Thyroid gland (tissue), 4 donors: Measurements from ENCODE around the gene NCBP2. TPM values are rescaled to one million over a fixed set of nuclear protein-coding genes. Genes with fewer than 3 reads are reported as not detected.

Experiments used
- DNase-seq, 2 donors: peaks; one replicate each; pipeline ENCODE4 v3.0.0-alpha.2; 2019
- H3K27ac ChIP-seq, 3 donors: fragments of 200-600 bp; sonication (generic); 1 replicate in 2 of 3; 2 replicates in 1 of 3; pipeline ENCODE4 v1.5.1; 2016 to 2019; ENCODE audit warnings: mild to moderate bottlenecking in 1 of 3, moderate library complexity in 1 of 3
- H3K27me3 ChIP-seq: fragments of 200-600 bp; sonication (generic); one replicate; pipeline ENCODE4 v1.5.1; 2019
- H3K36me3 ChIP-seq, 2 donors: fragments of 200-600 bp; sonication (generic); one replicate each; pipeline ENCODE4 v1.5.1; 2016 to 2019
- H3K4me1 ChIP-seq, 2 donors: fragments of 200-600 bp; sonication (generic); one replicate each; pipeline ENCODE4 v1.5.1; 2017 to 2019
- H3K4me3 ChIP-seq, 3 donors: fragments of 200-600 bp; sonication (generic); replicated peaks in 1 of 3; 1 replicate in 2 of 3; 2 replicates in 1 of 3; pipeline ENCODE4 v1.5.1; 2016; ENCODE audit warnings: mild to moderate bottlenecking in 1 of 3
- H3K9me3 ChIP-seq: fragments of 200-600 bp; sonication (generic); one replicate; pipeline ENCODE4 v1.5.1; 2017
- CTCF ChIP-seq, 6 experiments: fragments of 200-600 bp in 3 of 6; fragments of 450-650 bp in 3 of 6; sonication (generic) in 3 of 6; IDR thresholded peaks; one replicate each; pipeline ENCODE4 v1.5.1; 2016 to 2019; ENCODE audit warnings: antibody characterized with exemption in 6 of 6, mild to moderate bottlenecking in 2 of 6, inconsistent platforms in 1 of 6, moderate library complexity in 1 of 6
- POLR2A ChIP-seq, 2 donors: fragments of 450-650 bp; IDR thresholded peaks; one replicate each; pipeline ENCODE4 v1.6.1; 2017; ENCODE audit warnings: antibody characterized with exemption in 2 of 2, mild to moderate bottlenecking in 2 of 2, moderate library complexity in 1 of 2
- WGBS, 2 donors: methylation state at CpG; one replicate each; pipeline ENCODE4 v1.1.5; 2017; 5-methylcytosine and 5-hydroxymethylcytosine counted together
- intact Hi-C: fragments of 100-400 bp; cut with DNase I; formaldehyde crosslinking; loops from one replicate; pipeline ENCODE4 v1.15.1; 2023
- total RNA-seq, 4 donors: library from RNA; depleted of rRNA; stranded (reverse); fragments of >200 nt; gene quantifications; one replicate each; pipeline ENCODE4 v1.2.3, GENCODE V29; 2016

The NCBP2 gene
- total RNA-seq, 4 donors from 2014 or later = 42.4 to 61.3 (median 53.6) TPM

- Histone ChIP-seq H3K4me3 (no peak overlapping the region), H3K36me3 (peaks cover 0 to 2% of the 10 kb centered on the region in 2 donors), H3K27ac (no peak overlapping the region), H3K27me3 (no peaks in the 10 kb centered on the region), H3K4me1 (no peaks in the 10 kb centered on the region), H3K9me3 (no peaks in the 10 kb centered on the region)
- TF ChIP-seq CTCF (IDR thresholded peaks at IDR 0.05) = no peak
- no peak for TF ChIP-seq POLR2A (IDR thresholded peaks at IDR 0.05)
- DNase-seq = peak; percentile 10 to 37
- intact Hi-C loops = no loop called here
- WGBS, 2 donors = 53 to 67% methylated on average over 3 of the region's 3 CpGs
These were observed 25.3 kb downstream of the NCBP2 start for GRCh38 chr3:196916995-196917394.

- no peaks in the 10 kb centered on the region for H3K4me1 ChIP-seq
- H3K4me3 ChIP-seq = no peak overlapping the region
- no peaks in the 10 kb centered on the region for H3K27me3 ChIP-seq
- no peak overlapping the region for H3K27ac ChIP-seq
- peaks cover 0 to 2% of the 10 kb centered on the region in 2 donors for H3K36me3 ChIP-seq
- no peak for DNase-seq
- H3K9me3 ChIP-seq = no peaks in the 10 kb centered on the region
- TF ChIP-seq CTCF (IDR thresholded peaks at IDR 0.05) (no peak), POLR2A (IDR thresholded peaks at IDR 0.05) (no peak)
- intact Hi-C loops = no loop called here
- 95% methylated on average over 1 of the region's 1 CpG for WGBS, 2 donors
These were observed 26.1 kb downstream of the NCBP2 start for GRCh38 chr3:196916221-196916620.

GRCh38 chr3:196915375-196915774, 27.0 kb downstream of the NCBP2 start:
- Histone ChIP-seq H3K4me1 (no peaks in the 10 kb centered on the region), H3K4me3 (no peak overlapping the region), H3K27me3 (no peaks in the 10 kb centered on the region), H3K36me3 (peaks cover 0 to 2% of the 10 kb centered on the region in 2 donors), H3K27ac (no peak overlapping the region), H3K9me3 (no peaks in the 10 kb centered on the region)
- 86 to 93% methylated on average over 3 of the region's 3 CpGs for WGBS, 2 donors
- TF ChIP-seq CTCF (IDR thresholded peaks at IDR 0.05) (no peak), POLR2A (IDR thresholded peaks at IDR 0.05) (no peak)
- intact Hi-C loops = no loop called here
- no peak for DNase-seq

GRCh38 chr3:196914866-196915265, 27.5 kb downstream of the NCBP2 start:
- Histone ChIP-seq H3K4me3 (no peak overlapping the region), H3K4me1 (no peaks in the 10 kb centered on the region), H3K9me3 (no peaks in the 10 kb centered on the region), H3K27me3 (no peaks in the 10 kb centered on the region), H3K27ac (no peak overlapping the region), H3K36me3 (peaks cover 0 to 2% of the 10 kb centered on the region in 2 donors)
- DNase-seq = no peak
- WGBS, 2 donors = 91 to 98% methylated on average over 4 of the region's 4 CpGs
- TF ChIP-seq POLR2A (IDR thresholded peaks at IDR 0.05) (no peak), CTCF (IDR thresholded peaks at IDR 0.05) (no peak)
- intact Hi-C loops = no loop called here

GRCh38 chr3:196903740-196904139, 38.6 kb downstream of the NCBP2 start:
- TF ChIP-seq CTCF (IDR thresholded peaks at IDR 0.05) (no peak), POLR2A (IDR thresholded peaks at IDR 0.05) (no peak)
- Histone ChIP-seq H3K4me3 (no peak overlapping the region), H3K9me3 (no peaks in the 10 kb centered on the region), H3K27me3 (no peaks in the 10 kb centered on the region), H3K36me3 (peaks cover 27 to 49% of the 10 kb centered on the region in 2 donors), H3K4me1 (no peaks in the 10 kb centered on the region), H3K27ac (no peak overlapping the region)
- DNase-seq = no peak
- WGBS, 2 donors = 97 to 100% methylated on average over 2 of the region's 2 CpGs
- intact Hi-C loops = no loop called here
